HEK293 (cell line): ENCODE data around the gene ARHGDIA.

ENCODE experiments used
- CTCF ChIA-PET: fragments of 350-600 bp; formaldehyde crosslinking; extraction: SDS; loops from one replicate; lab custom pipeline; 2021; ENCODE audit warnings: antibody characterized with exemption; lab: Yijun Ruan, JAX
- POLR2A ChIA-PET: fragments of 300-600 bp; formaldehyde crosslinking; extraction: SDS; loops from one replicate; lab custom pipeline; 2020; ENCODE audit warnings: antibody characterized with exemption, inconsistent platforms; lab: Yijun Ruan, JAX
- H3K27ac ChIP-seq: fragments of 200-500 bp; sonication (Bioruptor generic); 2 replicates; pipeline ENCODE4 v1.5.1; 2014; ENCODE audit warnings: low read depth, low read length, control low read depth, inconsistent platforms; ENCODE audit errors: extremely low read depth
- H3K36me3 ChIP-seq, 2 experiments: fragments of 200-500 bp in 1 of 2; sonication (Bioruptor generic) in 1 of 2; 1 replicate in 1 of 2; 2 replicates in 1 of 2; pipeline ENCODE4 v1.5.1; 2014 to 2017; ENCODE audit warnings: inconsistent platforms in 2 of 2, low read length in 2 of 2; ENCODE audit not compliant: control insufficient read depth in 2 of 2, insufficient read depth in 1 of 2
- H3K4me1 ChIP-seq: fragments of 200-500 bp; sonication (Bioruptor generic); 2 replicates; pipeline ENCODE4 v1.5.1; 2014; ENCODE audit warnings: mild to moderate bottlenecking, low read length, inconsistent platforms; ENCODE audit not compliant: control insufficient read depth, insufficient read depth
- H3K4me3 ChIP-seq: 2 replicates; pipeline ENCODE4 v1.5.1; 2011; ENCODE audit warnings: low read depth, mild to moderate bottlenecking, control low read depth, low read length, moderate library complexity
- H3K9me3 ChIP-seq: fragments of 200-500 bp; sonication (Bioruptor generic); 2 replicates; pipeline ENCODE4 v1.5.1; 2014; ENCODE audit warnings: low read depth, low read length, inconsistent platforms; ENCODE audit not compliant: control insufficient read depth, insufficient read depth
- FEZF1 ChIP-seq: fragments of 450-650 bp; formaldehyde crosslinking; IDR thresholded peaks from 2 replicates; pipeline ENCODE4 v1.5.1; 2016; ENCODE audit warnings: missing biosample characterization, missing genetic modification characterization
- GFI1B ChIP-seq: fragments of 450-650 bp; formaldehyde crosslinking; IDR thresholded peaks from 2 replicates; pipeline ENCODE4 v1.5.1; 2016; ENCODE audit warnings: missing biosample characterization, missing genetic modification characterization
- GLIS1 ChIP-seq: fragments of 450-650 bp; formaldehyde crosslinking; IDR thresholded peaks from 2 replicates; pipeline ENCODE4 v1.5.1; 2016; ENCODE audit warnings: missing biosample characterization, missing genetic modification characterization
- HOXC10 ChIP-seq: sonication (generic); formaldehyde crosslinking; IDR thresholded peaks from 2 replicates; pipeline ENCODE4 v1.8.1; 2023; ENCODE audit warnings: mild to moderate bottlenecking, missing genetic modification reagents
- HOXD13 ChIP-seq: sonication (generic); formaldehyde crosslinking; IDR thresholded peaks from 2 replicates; pipeline ENCODE4 v1.8.0; 2022; ENCODE audit warnings: missing genetic modification reagents, borderline replicate concordance
- MZF1 ChIP-seq: fragments of 450-650 bp; formaldehyde crosslinking; IDR thresholded peaks from 2 replicates; pipeline ENCODE4 v1.5.1; 2017; ENCODE audit warnings: missing biosample characterization, missing genetic modification characterization, borderline replicate concordance
- PRDM1 ChIP-seq: fragments of 450-650 bp; formaldehyde crosslinking; IDR thresholded peaks from 2 replicates; pipeline ENCODE4; 2016; ENCODE audit warnings: missing biosample characterization, missing genetic modification characterization
- SP2 ChIP-seq: fragments of 450-650 bp; formaldehyde crosslinking; IDR thresholded peaks from 2 replicates; pipeline ENCODE4 v1.5.1; 2016; ENCODE audit warnings: missing biosample characterization, missing genetic modification characterization
- ZNF146 ChIP-seq: fragments of 450-650 bp; formaldehyde crosslinking; IDR thresholded peaks from 2 replicates; pipeline ENCODE4 v1.5.1; 2016; ENCODE audit warnings: missing biosample characterization, missing genetic modification characterization
- ZNF19 ChIP-seq: fragments of 450-650 bp; formaldehyde crosslinking; IDR thresholded peaks from 2 replicates; pipeline ENCODE4; 2016; ENCODE audit warnings: missing biosample characterization, missing genetic modification characterization, low read depth
- ZNF2 ChIP-seq: fragments of 450-650 bp; formaldehyde crosslinking; IDR thresholded peaks from 2 replicates; pipeline ENCODE4 v1.5.1; 2016; ENCODE audit warnings: missing biosample characterization, missing genetic modification characterization
- ZNF202 ChIP-seq: fragments of 450-650 bp; formaldehyde crosslinking; IDR thresholded peaks from 2 replicates; pipeline ENCODE4 v1.5.1; 2016; ENCODE audit warnings: missing biosample characterization, missing genetic modification characterization, borderline replicate concordance
- ZNF426 ChIP-seq: fragments of 450-650 bp; formaldehyde crosslinking; IDR thresholded peaks from 2 replicates; pipeline ENCODE4 v1.5.1; 2017; ENCODE audit warnings: missing biosample characterization, missing genetic modification characterization, mild to moderate bottlenecking, inconsistent platforms, moderate library complexity
- ZNF596 ChIP-seq: fragments of 450-650 bp; IDR thresholded peaks from 2 replicates; pipeline ENCODE4 v1.5.0; 2018; ENCODE audit warnings: missing biosample characterization, mild to moderate bottlenecking, missing genetic modification characterization, moderate library complexity
- ZNF623 ChIP-seq: fragments of 450-650 bp; formaldehyde crosslinking; IDR thresholded peaks from 2 replicates; pipeline ENCODE4 v1.5.1; 2016; ENCODE audit warnings: missing biosample characterization, missing genetic modification characterization
- ZNF768 ChIP-seq: fragments of 450-650 bp; formaldehyde crosslinking; IDR thresholded peaks from 2 replicates; pipeline ENCODE4 v1.5.1; 2018; ENCODE audit warnings: missing biosample characterization, mild to moderate bottlenecking, missing genetic modification characterization
- TF ChIP-seq, protein P1 (sequence below): fragments of 450-650 bp; formaldehyde crosslinking; IDR thresholded peaks from 2 replicates; pipeline ENCODE4; 2016; ENCODE audit warnings: missing biosample characterization, missing genetic modification characterization
- TF ChIP-seq, protein P2 (sequence below): fragments of 450-650 bp; formaldehyde crosslinking; IDR thresholded peaks from 2 replicates; pipeline ENCODE4 v1.5.1; 2016; ENCODE audit warnings: missing biosample characterization, missing genetic modification characterization
- TF ChIP-seq, protein P3 (sequence below): fragments of 450-650 bp; formaldehyde crosslinking; IDR thresholded peaks from 2 replicates; pipeline ENCODE4 v1.5.1; 2016; ENCODE audit warnings: missing biosample characterization, missing genetic modification characterization
- TF ChIP-seq, protein P4 (sequence below): fragments of 450-650 bp; formaldehyde crosslinking; conservative IDR thresholded peaks from 2 replicates; pipeline ENCODE4 v1.5.1; 2016; ENCODE audit warnings: low read depth, missing biosample characterization, missing genetic modification characterization

ARHGDIA gene

DNA sequence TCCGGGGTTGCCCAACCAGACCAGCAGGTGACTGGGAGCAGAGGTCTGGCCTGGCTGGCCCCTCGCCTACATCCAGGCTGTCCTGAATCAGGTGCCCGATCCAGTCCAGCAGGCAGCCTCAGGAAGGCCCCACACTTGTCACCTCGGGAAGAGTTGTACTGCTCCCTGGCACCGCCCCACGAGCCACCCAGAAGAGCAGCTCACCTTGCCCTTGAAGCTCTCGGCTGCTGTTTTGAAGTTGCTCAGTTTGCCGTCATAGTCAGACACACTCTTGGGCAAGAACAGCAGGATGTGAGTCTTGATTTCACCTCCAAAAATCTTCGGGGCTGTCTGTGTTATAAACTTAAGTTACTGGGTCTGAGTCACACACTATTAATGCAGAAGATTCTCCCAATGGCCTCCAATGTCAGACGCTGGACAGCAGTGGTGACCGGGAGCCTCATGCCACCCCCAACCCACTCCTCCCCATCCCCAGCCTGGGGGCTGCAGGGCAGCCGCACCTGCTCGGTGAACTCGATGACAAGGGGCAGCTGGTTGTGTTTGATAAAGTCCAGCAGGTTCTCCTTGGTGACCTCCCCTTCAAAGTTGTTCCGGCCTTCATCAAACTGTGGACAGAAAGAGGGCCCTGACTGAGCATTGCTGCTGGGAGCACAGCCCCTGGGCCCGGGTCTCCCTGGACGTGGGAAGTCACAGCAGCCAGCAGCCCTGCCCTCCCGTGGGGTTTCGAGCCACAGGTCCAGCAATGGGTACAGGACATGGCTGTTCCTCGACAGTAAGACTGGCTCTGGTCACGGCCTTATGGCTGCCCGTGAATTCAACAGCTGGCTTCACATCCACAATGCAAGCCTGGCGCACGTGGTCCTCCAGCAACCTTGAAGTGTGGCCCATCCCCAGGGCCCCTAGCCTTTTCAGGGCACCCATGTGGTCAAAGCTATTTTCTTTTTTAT is 24.1 kb downstream of the ARHGDIA start:
- no peak for TF ChIP-seq ZNF596 (tag by site-specific recombination)
- TF ChIP-seq, protein P1, sequence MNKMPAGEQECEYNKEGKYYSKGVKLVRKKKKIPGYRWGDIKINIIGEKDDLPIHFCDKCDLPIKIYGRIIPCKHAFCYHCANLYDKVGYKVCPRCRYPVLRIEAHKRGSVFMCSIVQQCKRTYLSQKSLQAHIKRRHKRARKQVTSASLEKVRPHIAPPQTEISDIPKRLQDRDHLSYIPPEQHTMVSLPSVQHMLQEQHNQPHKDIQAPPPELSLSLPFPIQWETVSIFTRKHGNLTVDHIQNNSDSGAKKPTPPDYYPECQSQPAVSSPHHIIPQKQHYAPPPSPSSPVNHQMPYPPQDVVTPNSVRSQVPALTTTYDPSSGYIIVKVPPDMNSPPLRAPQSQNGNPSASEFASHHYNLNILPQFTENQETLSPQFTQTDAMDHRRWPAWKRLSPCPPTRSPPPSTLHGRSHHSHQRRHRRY (tag by site-specific recombination) = no peak
- TF ChIP-seq ZNF146 (tag by site-specific recombination) = no peak
- TF ChIP-seq ZNF2 (tag by site-specific recombination) = no peak
- TF ChIP-seq, protein P2, sequence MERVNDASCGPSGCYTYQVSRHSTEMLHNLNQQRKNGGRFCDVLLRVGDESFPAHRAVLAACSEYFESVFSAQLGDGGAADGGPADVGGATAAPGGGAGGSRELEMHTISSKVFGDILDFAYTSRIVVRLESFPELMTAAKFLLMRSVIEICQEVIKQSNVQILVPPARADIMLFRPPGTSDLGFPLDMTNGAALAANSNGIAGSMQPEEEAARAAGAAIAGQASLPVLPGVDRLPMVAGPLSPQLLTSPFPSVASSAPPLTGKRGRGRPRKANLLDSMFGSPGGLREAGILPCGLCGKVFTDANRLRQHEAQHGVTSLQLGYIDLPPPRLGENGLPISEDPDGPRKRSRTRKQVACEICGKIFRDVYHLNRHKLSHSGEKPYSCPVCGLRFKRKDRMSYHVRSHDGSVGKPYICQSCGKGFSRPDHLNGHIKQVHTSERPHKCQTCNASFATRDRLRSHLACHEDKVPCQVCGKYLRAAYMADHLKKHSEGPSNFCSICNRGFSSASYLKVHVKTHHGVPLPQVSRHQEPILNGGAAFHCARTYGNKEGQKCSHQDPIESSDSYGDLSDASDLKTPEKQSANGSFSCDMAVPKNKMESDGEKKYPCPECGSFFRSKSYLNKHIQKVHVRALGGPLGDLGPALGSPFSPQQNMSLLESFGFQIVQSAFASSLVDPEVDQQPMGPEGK = no peak
- TF ChIP-seq ZNF426 (tag by site-specific recombination) = no peak
- no peak for TF ChIP-seq ZNF768 (tag by site-specific recombination)
- TF ChIP-seq PRDM1 (tag by site-specific recombination) = no peak
- no peak for TF ChIP-seq MZF1 (tag by site-specific recombination)
- no peak for TF ChIP-seq ZNF623 (tag by site-specific recombination)
- TF ChIP-seq, protein P3, sequence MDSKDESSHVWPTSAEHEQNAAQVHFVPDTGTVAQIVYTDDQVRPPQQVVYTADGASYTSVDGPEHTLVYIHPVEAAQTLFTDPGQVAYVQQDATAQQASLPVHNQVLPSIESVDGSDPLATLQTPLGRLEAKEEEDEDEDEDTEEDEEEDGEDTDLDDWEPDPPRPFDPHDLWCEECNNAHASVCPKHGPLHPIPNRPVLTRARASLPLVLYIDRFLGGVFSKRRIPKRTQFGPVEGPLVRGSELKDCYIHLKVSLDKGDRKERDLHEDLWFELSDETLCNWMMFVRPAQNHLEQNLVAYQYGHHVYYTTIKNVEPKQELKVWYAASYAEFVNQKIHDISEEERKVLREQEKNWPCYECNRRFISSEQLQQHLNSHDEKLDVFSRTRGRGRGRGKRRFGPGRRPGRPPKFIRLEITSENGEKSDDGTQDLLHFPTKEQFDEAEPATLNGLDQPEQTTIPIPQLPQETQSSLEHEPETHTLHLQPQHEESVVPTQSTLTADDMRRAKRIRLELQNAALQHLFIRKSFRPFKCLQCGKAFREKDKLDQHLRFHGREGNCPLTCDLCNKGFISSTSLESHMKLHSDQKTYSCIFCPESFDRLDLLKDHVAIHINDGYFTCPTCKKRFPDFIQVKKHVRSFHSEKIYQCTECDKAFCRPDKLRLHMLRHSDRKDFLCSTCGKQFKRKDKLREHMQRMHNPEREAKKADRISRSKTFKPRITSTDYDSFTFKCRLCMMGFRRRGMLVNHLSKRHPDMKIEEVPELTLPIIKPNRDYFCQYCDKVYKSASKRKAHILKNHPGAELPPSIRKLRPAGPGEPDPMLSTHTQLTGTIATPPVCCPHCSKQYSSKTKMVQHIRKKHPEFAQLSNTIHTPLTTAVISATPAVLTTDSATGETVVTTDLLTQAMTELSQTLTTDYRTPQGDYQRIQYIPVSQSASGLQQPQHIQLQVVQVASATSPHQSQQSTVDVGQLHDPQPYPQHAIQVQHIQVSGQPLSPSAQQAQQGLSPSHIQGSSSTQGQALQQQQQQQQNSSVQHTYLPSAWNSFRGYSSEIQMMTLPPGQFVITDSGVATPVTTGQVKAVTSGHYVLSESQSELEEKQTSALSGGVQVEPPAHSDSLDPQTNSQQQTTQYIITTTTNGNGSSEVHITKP (tag by site-specific recombination) = no peak
- no peak for TF ChIP-seq SP2
- no peak for TF ChIP-seq FEZF1 (tag by site-specific recombination)
- no peak for TF ChIP-seq ZNF19
- no peak for TF ChIP-seq ZNF202
- no peak for TF ChIP-seq GLIS1 (tag by site-specific recombination)
- no peak for TF ChIP-seq HOXD13 (CRISPR knock-in tag)
- TF ChIP-seq GFI1B (tag by site-specific recombination) = no peak
- TF ChIP-seq HOXC10 = no peak
- TF ChIP-seq, protein P4, sequence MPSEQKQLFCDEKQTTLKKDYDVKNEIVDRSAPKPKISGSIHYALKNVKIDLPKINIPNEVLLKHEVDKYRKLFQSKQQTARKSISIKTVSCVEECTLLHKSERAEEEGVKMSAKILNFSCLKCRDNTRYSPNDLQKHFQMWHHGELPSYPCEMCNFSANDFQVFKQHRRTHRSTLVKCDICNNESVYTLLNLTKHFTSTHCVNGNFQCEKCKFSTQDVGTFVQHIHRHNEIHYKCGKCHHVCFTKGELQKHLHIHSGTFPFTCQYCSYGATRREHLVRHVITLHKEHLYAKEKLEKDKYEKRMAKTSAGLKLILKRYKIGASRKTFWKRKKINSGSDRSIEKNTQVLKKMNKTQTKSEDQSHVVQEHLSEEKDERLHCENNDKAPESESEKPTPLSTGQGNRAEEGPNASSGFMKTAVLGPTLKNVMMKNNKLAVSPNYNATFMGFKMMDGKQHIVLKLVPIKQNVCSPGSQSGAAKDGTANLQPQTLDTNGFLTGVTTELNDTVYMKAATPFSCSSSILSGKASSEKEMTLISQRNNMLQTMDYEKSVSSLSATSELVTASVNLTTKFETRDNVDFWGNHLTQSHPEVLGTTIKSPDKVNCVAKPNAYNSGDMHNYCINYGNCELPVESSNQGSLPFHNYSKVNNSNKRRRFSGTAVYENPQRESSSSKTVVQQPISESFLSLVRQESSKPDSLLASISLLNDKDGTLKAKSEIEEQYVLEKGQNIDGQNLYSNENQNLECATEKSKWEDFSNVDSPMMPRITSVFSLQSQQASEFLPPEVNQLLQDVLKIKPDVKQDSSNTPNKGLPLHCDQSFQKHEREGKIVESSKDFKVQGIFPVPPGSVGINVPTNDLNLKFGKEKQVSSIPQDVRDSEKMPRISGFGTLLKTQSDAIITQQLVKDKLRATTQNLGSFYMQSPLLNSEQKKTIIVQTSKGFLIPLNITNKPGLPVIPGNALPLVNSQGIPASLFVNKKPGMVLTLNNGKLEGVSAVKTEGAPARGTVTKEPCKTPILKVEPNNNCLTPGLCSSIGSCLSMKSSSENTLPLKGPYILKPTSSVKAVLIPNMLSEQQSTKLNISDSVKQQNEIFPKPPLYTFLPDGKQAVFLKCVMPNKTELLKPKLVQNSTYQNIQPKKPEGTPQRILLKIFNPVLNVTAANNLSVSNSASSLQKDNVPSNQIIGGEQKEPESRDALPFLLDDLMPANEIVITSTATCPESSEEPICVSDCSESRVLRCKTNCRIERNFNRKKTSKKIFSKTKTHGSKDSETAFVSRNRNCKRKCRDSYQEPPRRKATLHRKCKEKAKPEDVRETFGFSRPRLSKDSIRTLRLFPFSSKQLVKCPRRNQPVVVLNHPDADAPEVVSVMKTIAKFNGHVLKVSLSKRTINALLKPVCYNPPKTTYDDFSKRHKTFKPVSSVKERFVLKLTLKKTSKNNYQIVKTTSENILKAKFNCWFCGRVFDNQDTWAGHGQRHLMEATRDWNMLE (tag by site-specific recombination) = no peak
- no peak overlapping the region for H3K27ac ChIP-seq
- no peaks in the 10 kb centered on the region for H3K9me3 ChIP-seq
- H3K36me3 ChIP-seq = peaks cover 44 to 84% of the 10 kb centered on the region in 2 experiments
- CTCF ChIA-PET = interaction anchor here (1.3 to 1.8 kb wide), 2 partner anchors 14 to 111 kb away, joined by 3 to 4 read pairs; partner anchors contain the start of gene MCRIP1
- POLR2A ChIA-PET = interaction anchor here (0.6 kb wide), 1 partner anchor 144 kb away, joined by 3 read pairs; the partner anchor contains the start of gene MRPL12
- H3K4me1 ChIP-seq = no peaks in the 10 kb centered on the region
- no peak overlapping the region for H3K4me3 ChIP-seq
